C4-2B (cell line): ENCODE measurements around the gene GRIP2.
A peak's percentile ranks its signal among the peaks of the same experiment; 100 is the strongest.

Experiments
- H3K27ac ChIP-seq: fragments of 450-650 bp; 2 replicates; pipeline ENCODE4 v1.5.1; 2017
- ZFX ChIP-seq: fragments of 450-650 bp; IDR thresholded peaks from 2 replicates; pipeline ENCODE4 v1.6.1; 2017
- TF ChIP-seq, protein P1 (sequence below): fragments of 450-650 bp; conservative IDR thresholded peaks from 2 replicates; pipeline ENCODE4 v1.5.1; 2017; ENCODE audit warnings: mild to moderate bottlenecking

Gene GRIP2

DNA sequence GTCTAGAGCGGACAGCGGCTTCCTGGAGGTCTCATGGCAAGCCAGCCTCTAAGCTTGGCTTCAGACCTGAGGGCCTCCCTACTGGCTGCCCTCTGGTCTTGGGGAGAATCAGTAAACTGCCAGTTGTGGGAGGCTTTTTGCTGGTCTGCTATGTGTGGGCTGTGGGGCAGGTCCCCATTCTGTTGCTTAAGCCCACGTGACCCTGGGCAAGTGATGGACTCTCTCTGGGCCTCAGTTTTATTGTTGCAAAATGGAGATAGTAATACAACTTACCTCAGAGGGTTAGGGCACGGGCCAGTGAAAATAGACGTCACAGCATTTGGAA, 76.0 kb downstream of the GRIP2 start:
- no peak for TF ChIP-seq ZFX
- TF ChIP-seq, protein P1, sequence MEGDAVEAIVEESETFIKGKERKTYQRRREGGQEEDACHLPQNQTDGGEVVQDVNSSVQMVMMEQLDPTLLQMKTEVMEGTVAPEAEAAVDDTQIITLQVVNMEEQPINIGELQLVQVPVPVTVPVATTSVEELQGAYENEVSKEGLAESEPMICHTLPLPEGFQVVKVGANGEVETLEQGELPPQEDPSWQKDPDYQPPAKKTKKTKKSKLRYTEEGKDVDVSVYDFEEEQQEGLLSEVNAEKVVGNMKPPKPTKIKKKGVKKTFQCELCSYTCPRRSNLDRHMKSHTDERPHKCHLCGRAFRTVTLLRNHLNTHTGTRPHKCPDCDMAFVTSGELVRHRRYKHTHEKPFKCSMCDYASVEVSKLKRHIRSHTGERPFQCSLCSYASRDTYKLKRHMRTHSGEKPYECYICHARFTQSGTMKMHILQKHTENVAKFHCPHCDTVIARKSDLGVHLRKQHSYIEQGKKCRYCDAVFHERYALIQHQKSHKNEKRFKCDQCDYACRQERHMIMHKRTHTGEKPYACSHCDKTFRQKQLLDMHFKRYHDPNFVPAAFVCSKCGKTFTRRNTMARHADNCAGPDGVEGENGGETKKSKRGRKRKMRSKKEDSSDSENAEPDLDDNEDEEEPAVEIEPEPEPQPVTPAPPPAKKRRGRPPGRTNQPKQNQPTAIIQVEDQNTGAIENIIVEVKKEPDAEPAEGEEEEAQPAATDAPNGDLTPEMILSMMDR = no peak
- no peak overlapping the region for H3K27ac ChIP-seq

DNA sequence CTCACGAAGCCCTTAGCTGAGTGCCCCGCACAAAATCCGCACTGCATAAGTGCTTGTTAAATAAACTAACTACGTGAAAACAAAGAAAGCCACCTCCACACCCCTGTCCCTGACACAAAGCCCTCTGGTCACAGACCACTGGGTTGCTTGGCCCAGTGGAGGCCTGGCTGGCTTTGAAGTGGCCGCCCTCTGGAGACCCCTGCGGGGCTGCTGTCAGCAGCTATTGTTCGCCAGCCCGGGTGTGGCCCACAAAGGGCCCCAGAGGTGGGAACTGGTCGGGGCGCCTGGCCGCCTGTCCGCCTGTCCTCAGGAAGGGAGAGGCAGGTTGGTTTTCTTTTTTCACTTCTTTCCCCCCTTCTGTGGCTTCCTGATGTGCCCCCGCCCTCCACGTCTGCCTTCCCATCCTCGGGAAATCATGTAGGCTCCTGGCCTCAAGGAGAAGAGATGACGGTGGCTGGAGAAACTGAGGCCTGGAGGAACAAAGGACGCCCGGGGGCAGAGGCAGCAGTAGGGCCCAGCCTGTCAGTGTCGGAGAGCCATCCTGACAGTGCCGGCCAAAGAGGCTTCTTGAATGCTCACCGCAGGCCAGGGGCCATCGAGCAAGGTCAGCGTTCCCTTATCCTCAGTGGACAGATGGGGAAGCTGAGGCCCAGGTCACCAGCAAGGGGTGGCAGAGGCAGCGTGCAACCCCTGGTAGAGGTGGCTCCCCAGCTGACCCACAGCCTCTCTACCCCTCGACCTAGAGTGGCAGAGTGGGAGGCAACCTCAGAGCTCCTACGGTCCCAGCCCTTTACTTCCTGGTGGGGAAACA, 76.6 kb downstream of the GRIP2 start:
- TF ChIP-seq, protein P1 = no peak
- TF ChIP-seq ZFX = no peak
- no peak overlapping the region for H3K27ac ChIP-seq

DNA sequence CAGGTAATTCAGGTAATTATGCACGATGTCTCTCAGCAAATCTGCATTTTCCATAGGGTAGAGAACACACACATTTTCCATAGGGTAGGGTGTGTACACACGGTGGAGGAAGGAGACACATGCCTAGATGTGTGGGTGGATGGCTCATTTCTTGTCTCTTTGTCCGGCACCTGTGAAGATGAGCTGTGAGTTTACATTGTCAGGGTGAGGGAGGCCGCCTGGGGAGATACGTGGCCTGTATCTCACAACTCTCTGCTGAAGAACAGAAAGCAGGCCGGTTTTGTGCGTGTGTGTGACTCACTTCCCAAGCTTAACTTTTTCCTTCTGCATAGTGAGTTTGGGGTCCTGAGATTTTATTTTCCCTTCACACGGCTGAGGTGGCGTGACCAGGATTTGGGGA, 77.4 kb downstream of the GRIP2 start:
- TF ChIP-seq, protein P1 = no peak
- no peak for TF ChIP-seq ZFX
- H3K27ac ChIP-seq = no peak overlapping the region

DNA sequence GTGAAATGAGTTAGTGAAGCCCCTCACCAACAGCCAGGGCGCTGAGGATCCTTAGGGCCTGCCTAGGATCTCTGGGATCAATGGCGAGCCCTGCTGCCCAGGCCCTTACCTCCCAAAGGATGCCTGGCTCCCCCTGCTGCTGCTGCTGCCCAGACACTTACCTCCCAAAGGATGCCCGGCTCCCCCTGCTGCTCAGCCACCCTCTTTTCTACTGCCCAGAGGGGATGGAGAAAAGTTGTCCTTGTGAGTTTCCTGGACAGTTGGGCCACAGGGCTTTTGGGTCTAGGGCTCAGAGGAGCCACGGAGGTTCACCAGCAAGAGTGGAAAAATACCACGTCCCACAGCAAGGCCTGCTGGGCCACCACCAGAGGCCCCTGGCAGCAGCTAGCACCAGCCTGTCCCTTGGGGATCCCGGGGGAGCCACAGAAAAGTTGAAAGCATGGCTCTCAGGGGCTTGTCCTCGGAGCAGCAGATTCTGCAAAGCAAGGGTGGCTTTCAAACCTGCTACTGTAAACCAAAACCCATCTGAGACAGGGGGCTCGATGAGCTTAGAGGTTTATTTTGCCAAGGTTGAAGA, 78.3 kb downstream of the GRIP2 start:
- no peak for TF ChIP-seq ZFX
- TF ChIP-seq, protein P1 = peak; percentile 74
- no peak overlapping the region for H3K27ac ChIP-seq

DNA sequence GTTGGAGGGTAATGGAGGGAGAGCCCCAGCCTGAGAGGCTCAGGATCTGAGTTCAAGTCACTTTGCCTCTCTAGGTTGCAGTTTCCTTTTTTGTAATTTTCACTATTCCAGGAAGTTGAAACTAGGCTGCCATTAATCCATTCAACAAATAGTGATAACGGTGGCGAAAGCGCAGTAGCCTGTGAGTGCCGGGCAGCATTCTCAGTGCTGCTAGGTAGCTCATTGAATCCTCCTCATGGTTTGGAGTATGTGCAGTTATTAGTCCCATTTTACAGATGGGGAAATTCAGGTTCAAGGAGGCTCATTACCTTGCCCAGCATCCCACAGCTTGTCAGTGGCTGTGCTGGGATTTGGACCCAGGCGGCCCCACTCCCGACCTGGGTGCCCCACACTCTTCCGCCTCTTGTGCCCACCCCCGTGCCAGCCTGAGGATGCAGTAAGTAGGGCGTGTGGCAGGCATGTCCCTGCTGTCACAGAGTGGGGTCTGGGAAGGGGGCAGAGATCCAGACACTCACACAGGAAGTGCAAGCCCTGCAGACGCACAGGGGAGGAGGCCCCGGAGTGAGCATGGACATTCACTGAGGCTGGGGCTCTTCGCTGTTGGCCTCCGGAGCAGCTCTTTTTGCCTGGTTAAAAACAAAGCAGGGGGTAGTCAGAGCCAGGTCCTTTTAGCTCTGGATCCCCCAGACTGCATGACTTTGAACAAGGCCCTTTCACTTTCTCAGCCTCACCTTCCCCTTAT, 79.0 kb downstream of the GRIP2 start:
- H3K27ac ChIP-seq = peak overlapping the region; percentile 30; the same call in 1 of the 2 replicates
- TF ChIP-seq, protein P1 = no peak
- TF ChIP-seq ZFX = no peak

DNA sequence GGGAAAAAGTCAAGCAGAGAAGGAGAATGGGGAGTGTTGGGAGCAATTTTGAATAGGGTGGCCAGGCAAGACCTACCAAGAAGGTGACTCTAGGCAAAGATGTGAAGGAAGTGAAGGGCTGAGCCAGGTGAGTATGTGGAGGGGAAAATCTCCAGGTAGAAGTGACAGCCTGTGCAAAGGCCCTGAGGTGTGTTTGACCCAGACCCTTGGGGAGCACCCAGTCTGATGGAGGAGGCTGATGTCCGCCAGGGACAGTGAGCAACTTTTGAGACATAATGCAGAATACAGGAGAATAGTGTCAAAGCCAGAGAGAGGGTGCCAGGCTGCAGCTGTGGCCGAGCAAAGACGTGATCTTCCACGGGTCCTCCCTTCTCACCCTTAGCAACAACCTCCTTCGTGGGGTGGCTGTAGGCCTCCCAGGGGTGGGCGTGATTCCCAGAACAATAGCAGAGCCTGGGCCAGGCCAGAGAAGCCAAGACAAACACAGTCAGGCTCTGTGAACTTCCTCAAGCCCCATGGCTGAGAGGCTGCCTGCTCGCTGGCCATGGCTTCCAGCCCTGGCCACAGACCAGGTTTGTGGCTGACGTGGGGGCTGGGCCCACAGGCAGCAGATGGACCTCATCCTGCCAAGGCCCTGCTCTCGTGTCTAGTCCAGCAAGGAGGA, 79.7 kb downstream of the GRIP2 start:
- TF ChIP-seq, protein P1 = no peak
- TF ChIP-seq ZFX = no peak
- peak overlapping the region; percentile 30; the same call in 1 of the 2 replicates for H3K27ac ChIP-seq
